Smooth muscle cell (in vitro differentiated cells): ENCODE results near the gene FGF1. TPM values are rescaled to one million over a fixed set of nuclear protein-coding genes. Genes with fewer than 3 reads are reported as not detected.

Experiments used
- DNase-seq: peaks from one replicate; lab custom pipeline; 2025; ENCODE audit not compliant: unreplicated experiment; lab: John Stamatoyannopoulos, UW
- H2AFZ ChIP-seq: fragments of 200-600 bp; sonication (generic); 2 replicates; pipeline ENCODE4 v1.6.0; 2016; ENCODE audit warnings: antibody characterized with exemption, low read depth, mild to moderate bottlenecking
- H3F3A ChIP-seq: fragments of 200-600 bp; sonication (generic); 2 replicates; pipeline ENCODE4 v1.6.0; 2017; ENCODE audit warnings: antibody characterized with exemption, low read depth
- H3K27ac ChIP-seq: fragments of 200-600 bp; sonication (generic); 2 replicates; pipeline ENCODE4 v1.5.1; 2016; ENCODE audit warnings: low read depth, mild to moderate bottlenecking
- H3K27me3 ChIP-seq: fragments of 200-600 bp; sonication (generic); 2 replicates; pipeline ENCODE4 v1.6.1; 2016; ENCODE audit warnings: low read depth, mild to moderate bottlenecking
- H3K36me3 ChIP-seq: fragments of 200-600 bp; sonication (generic); 2 replicates; pipeline ENCODE4 v1.5.1; 2016; ENCODE audit warnings: low read depth
- H3K4me1 ChIP-seq: fragments of 200-600 bp; sonication (generic); 2 replicates; pipeline ENCODE4 v1.5.1; 2016; ENCODE audit warnings: low read depth
- H3K4me2 ChIP-seq: fragments of 200-600 bp; sonication (generic); 2 replicates; pipeline ENCODE4 v1.6.0; 2016; ENCODE audit warnings: mild to moderate bottlenecking
- H3K4me3 ChIP-seq: fragments of 200-600 bp; sonication (generic); 2 replicates; pipeline ENCODE4 v1.5.1; 2016; ENCODE audit warnings: mild to moderate bottlenecking
- H3K79me2 ChIP-seq: fragments of 200-600 bp; sonication (generic); 2 replicates; pipeline ENCODE4 v1.6.0; 2016; ENCODE audit warnings: low read depth, mild to moderate bottlenecking
- H3K9ac ChIP-seq: fragments of 200-600 bp; sonication (generic); 2 replicates; pipeline ENCODE4 v1.6.0; 2016; ENCODE audit warnings: low read depth
- H3K9me3 ChIP-seq: fragments of 200-600 bp; sonication (generic); replicated peaks from 2 replicates; pipeline ENCODE4 v1.5.1; 2016; ENCODE audit warnings: low read depth
- H4K20me1 ChIP-seq: fragments of 200-600 bp; sonication (generic); 2 replicates; pipeline ENCODE4 v1.6.0; 2016; ENCODE audit warnings: low read depth
- WGBS: methylation state at CpG from one replicate; pipeline ENCODE4 v1.1.7; 2016; ENCODE audit warnings: low lambda C conversion rate; 5-methylcytosine and 5-hydroxymethylcytosine counted together
- polyA plus RNA-seq: library from polyadenylated mRNA; unstranded; fragments of >200 nt; fragmentation: Nextera tagmentation; extraction: Ambion mirVana; gene quantifications from 2 replicates; pipeline ENCODE4 v1.2.1, GENCODE V29; 2016
- total RNA-seq: library from RNA; depleted of rRNA; stranded (reverse); fragments of >200 nt; gene quantifications from 2 replicates; pipeline ENCODE4 v1.2.3, GENCODE V29; 2014
- TF ChIP-seq, protein P1 (sequence below): fragments of 200-600 bp; sonication (generic); IDR thresholded peaks from 2 replicates; pipeline ENCODE4 v1.5.1; 2017; ENCODE audit warnings: borderline replicate concordance, mild to moderate bottlenecking, antibody characterized with exemption; ENCODE audit not compliant: insufficient read depth, poor library complexity, severe bottlenecking

FGF1 gene
- total and polyA plus RNA-seq, 2 experiments from 2014 or later, result 91.7 to 111 TPM

DNA sequence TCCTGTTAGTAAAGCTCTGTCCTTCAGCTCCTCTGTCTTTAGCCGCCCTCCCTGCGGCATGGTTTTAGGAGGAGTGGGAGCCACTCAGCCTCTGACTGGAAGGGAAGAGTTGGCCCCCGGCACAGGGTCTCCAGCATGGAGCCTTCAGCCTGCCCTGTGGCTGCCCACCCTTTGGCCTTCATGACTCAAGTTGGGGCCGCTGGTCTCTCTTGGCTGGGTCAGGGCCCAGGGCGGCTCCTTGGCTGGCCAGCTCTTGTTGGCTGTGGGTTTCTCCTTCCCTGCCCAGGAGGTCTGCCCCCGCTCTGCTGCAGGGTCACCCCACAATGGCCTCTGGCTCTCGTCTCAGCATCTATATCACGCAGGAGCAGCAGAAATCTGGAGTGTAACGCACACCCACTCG lies 25.7 kb downstream of the FGF1 start:
- Histone ChIP-seq H3K4me2 (peak overlapping the region; percentile 8), H4K20me1 (no peaks in the 10 kb centered on the region), H3K4me1 (no peaks in the 10 kb centered on the region), H3K27ac (peak overlapping the region; percentile 75), H3F3A (peaks cover 14% of the 10 kb centered on the region), H3K9me3 (no peaks in the 10 kb centered on the region), H3K27me3 (no peaks in the 10 kb centered on the region), H3K79me2 (no peaks in the 10 kb centered on the region), H3K36me3 (no peaks in the 10 kb centered on the region), H3K4me3 (no peak overlapping the region), H3K9ac (no peak overlapping the region), H2AFZ (no peak overlapping the region)
- DNase-seq, result no peak
- TF ChIP-seq, protein P1, sequence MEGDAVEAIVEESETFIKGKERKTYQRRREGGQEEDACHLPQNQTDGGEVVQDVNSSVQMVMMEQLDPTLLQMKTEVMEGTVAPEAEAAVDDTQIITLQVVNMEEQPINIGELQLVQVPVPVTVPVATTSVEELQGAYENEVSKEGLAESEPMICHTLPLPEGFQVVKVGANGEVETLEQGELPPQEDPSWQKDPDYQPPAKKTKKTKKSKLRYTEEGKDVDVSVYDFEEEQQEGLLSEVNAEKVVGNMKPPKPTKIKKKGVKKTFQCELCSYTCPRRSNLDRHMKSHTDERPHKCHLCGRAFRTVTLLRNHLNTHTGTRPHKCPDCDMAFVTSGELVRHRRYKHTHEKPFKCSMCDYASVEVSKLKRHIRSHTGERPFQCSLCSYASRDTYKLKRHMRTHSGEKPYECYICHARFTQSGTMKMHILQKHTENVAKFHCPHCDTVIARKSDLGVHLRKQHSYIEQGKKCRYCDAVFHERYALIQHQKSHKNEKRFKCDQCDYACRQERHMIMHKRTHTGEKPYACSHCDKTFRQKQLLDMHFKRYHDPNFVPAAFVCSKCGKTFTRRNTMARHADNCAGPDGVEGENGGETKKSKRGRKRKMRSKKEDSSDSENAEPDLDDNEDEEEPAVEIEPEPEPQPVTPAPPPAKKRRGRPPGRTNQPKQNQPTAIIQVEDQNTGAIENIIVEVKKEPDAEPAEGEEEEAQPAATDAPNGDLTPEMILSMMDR, result no peak
- 78% methylated on average over 10 of the region's 10 CpGs for WGBS

GRCh38 chr5:142659405-142659804 lies 26.5 kb downstream of the FGF1 start:
- Histone ChIP-seq H3K9ac (no peak overlapping the region), H3K79me2 (no peaks in the 10 kb centered on the region), H3K27ac (peak overlapping the region; percentile 75), H3F3A (peaks cover 16% of the 10 kb centered on the region), H4K20me1 (no peaks in the 10 kb centered on the region), H3K9me3 (no peaks in the 10 kb centered on the region), H3K36me3 (no peaks in the 10 kb centered on the region), H3K4me1 (no peaks in the 10 kb centered on the region), H2AFZ (no peak overlapping the region), H3K4me3 (no peak overlapping the region), H3K27me3 (no peaks in the 10 kb centered on the region), H3K4me2 (no peak overlapping the region)
- 57% methylated on average over 4 of the region's 4 CpGs for WGBS
- TF ChIP-seq, protein P1, result no peak
- DNase-seq, result no peak

- Histone ChIP-seq H3K79me2 (no peaks in the 10 kb centered on the region), H3K4me3 (no peak overlapping the region), H3K4me2 (no peak overlapping the region), H3K27me3 (no peaks in the 10 kb centered on the region), H3F3A (peaks cover 13% of the 10 kb centered on the region), H3K4me1 (no peaks in the 10 kb centered on the region), H3K36me3 (no peaks in the 10 kb centered on the region), H4K20me1 (no peaks in the 10 kb centered on the region), H3K27ac (no peak overlapping the region), H3K9me3 (no peaks in the 10 kb centered on the region), H3K9ac (no peak overlapping the region), H2AFZ (no peak overlapping the region)
- 95% methylated on average over 2 of the region's 2 CpGs for WGBS
- TF ChIP-seq, protein P1, result no peak
- DNase-seq, result no peak
These were observed 27.6 kb downstream of the FGF1 start for GRCh38 chr5:142658278-142658677.

GRCh38 chr5:142657446-142657845 lies 28.4 kb downstream of the FGF1 start:
- H3K79me2 ChIP-seq, result no peaks in the 10 kb centered on the region
- H4K20me1 ChIP-seq, result no peaks in the 10 kb centered on the region
- H3K27me3 ChIP-seq, result no peaks in the 10 kb centered on the region
- H3K36me3 ChIP-seq, result no peaks in the 10 kb centered on the region
- no peak overlapping the region for H2AFZ ChIP-seq
- H3K27ac ChIP-seq, result no peak overlapping the region
- 96% methylated on average over 8 of the region's 8 CpGs for WGBS
- no peak overlapping the region for H3K9ac ChIP-seq
- H3K9me3 ChIP-seq, result no peaks in the 10 kb centered on the region
- H3K4me2 ChIP-seq, result no peak overlapping the region
- H3K4me3 ChIP-seq, result no peak overlapping the region
- TF ChIP-seq, protein P1, result no peak
- H3K4me1 ChIP-seq, result no peaks in the 10 kb centered on the region
- no peak for DNase-seq
- peaks cover 7% of the 10 kb centered on the region for H3F3A ChIP-seq
